K562 (cell line): ENCODE measurements around the gene LYPLA2. TPM values are rescaled to one million over a fixed set of nuclear protein-coding genes. Genes with fewer than 3 reads are reported as not detected.
A peak's percentile ranks its signal among the peaks of the same experiment; 100 is the strongest.

ENCODE experiments used
- CBX8 ChIP-seq: fragments of 200-600 bp; sonication (generic); IDR thresholded peaks from 2 replicates; pipeline ENCODE4 v1.6.1; 2012; ENCODE audit warnings: borderline replicate concordance, mixed run types, low read depth, mild to moderate bottlenecking, moderate library complexity, mixed read lengths, low read length, control low read depth, inconsistent platforms; ENCODE audit not compliant: poor library complexity, severe bottlenecking; ENCODE audit errors: extremely low read depth
- KDM2B ChIP-seq: fragments of 250-450 bp; sonication (Bioruptor Pico); IDR thresholded peaks from 2 replicates; pipeline ENCODE4 v1.8.0; 2021; ENCODE audit warnings: mild to moderate bottlenecking, moderate library complexity
- MTA3 ChIP-seq: fragments of 450-650 bp; formaldehyde crosslinking; IDR thresholded peaks from 2 replicates; pipeline ENCODE4 v1.6.1; 2017; ENCODE audit warnings: mild to moderate bottlenecking, borderline replicate concordance
- NFATC3 ChIP-seq: fragments of 450-650 bp; IDR thresholded peaks from 2 replicates; pipeline ENCODE4 v1.6.1; 2017; ENCODE audit warnings: mild to moderate bottlenecking
- PML ChIP-seq: IDR thresholded peaks from 2 replicates; pipeline ENCODE4 v1.6.1; 2012; ENCODE audit warnings: low read length, inconsistent platforms
- RBM22 ChIP-seq: fragments of 200-400 bp; formaldehyde crosslinking; IDR thresholded peaks from 2 replicates; pipeline ENCODE4 v1.6.1; 2018; ENCODE audit warnings: low read length, low read depth; ENCODE audit not compliant: poor library complexity, severe bottlenecking
- SMARCA4 ChIP-seq: fragments of 450-650 bp; IDR thresholded peaks from 2 replicates; pipeline ENCODE4 v1.6.1; 2016
- SMARCB1 ChIP-seq: IDR thresholded peaks from 2 replicates; pipeline ENCODE4 v1.6.1; 2011; ENCODE audit warnings: improper control_type of control experiment, low read depth; ENCODE audit not compliant: insufficient read length
- ZKSCAN3 ChIP-seq: fragments of 250-450 bp; sonication (Bioruptor Pico); IDR thresholded peaks from 2 replicates; pipeline ENCODE4 v1.4.0; 2020
- ZNF282 ChIP-seq: sonication (generic); formaldehyde crosslinking; IDR thresholded peaks from 2 replicates; pipeline ENCODE4 v1.8.1; 2023; ENCODE audit warnings: missing genetic modification reagents
- ZNF764 ChIP-seq: fragments of 250-450 bp; sonication (Bioruptor Pico); IDR thresholded peaks from 2 replicates; pipeline ENCODE4 v1.4.0; 2020; ENCODE audit warnings: low read depth, mild to moderate bottlenecking, moderate library complexity
- polyA plus RNA-seq, 8 experiments: library from polyadenylated mRNA; depleted of rRNA in 4 of 8; stranded (reverse) in 5 of 8; unstranded in 3 of 8; fragments of >200 nt; fragmentation: Nextera tagmentation in 2 of 8; fragmentation: Illumina TruSeq in 1 of 8; extraction: Ambion mirVana in 2 of 8; extraction: Trizol in 1 of 8; gene quantifications; 2 replicates each; pipeline versions ENCODE4 v1.2.1 to v1.2.3, GENCODE V29; 2011 to 2014; ENCODE audit warnings: inconsistent platforms in 1 of 8, missing spikeins in 1 of 8
- total RNA-seq, 7 experiments: library from RNA; depleted of rRNA in 6 of 7; stranded (reverse); fragments of >200 nt in 6 of 7; fragmentation: Illumina TruSeq in 2 of 7; extraction: Trizol in 2 of 7; gene quantifications; 2 replicates each; pipeline versions ENCODE4 v1.2.1 to v1.2.3, GENCODE V29; 2011 to 2021; ENCODE audit warnings: low replicate concordance in 1 of 7
- TF ChIP-seq, protein P1 (sequence below): fragments of 450-650 bp; IDR thresholded peaks from 2 replicates; pipeline ENCODE4 v1.6.1; 2016; ENCODE audit warnings: mild to moderate bottlenecking, moderate library complexity
- TF ChIP-seq, protein P2 (sequence below): fragments of 250-450 bp; sonication (Bioruptor Pico); IDR thresholded peaks from 2 replicates; pipeline ENCODE4 v1.6.1; 2021; ENCODE audit warnings: mild to moderate bottlenecking
- TF ChIP-seq, protein P3 (sequence below): fragments of 450-650 bp; conservative IDR thresholded peaks from 2 replicates; pipeline ENCODE4 v1.6.1; 2016; ENCODE audit warnings: missing genetic modification characterization, low read depth, mild to moderate bottlenecking, missing compliant biosample characterization, moderate library complexity
- TF ChIP-seq, protein P4 (sequence below): fragments of 250-450 bp; sonication (Bioruptor Pico); IDR thresholded peaks from 2 replicates; pipeline ENCODE4 v1.8.0; 2022; ENCODE audit warnings: moderate library complexity, mild to moderate bottlenecking, inconsistent platforms

The LYPLA2 gene
- total and polyA plus RNA-seq, 9 of the 15 experiments (the other 6 are each of a cell fraction or from before 2014, with no cell fraction given) = 3.9 to 128 (median 60.1) TPM

DNA sequence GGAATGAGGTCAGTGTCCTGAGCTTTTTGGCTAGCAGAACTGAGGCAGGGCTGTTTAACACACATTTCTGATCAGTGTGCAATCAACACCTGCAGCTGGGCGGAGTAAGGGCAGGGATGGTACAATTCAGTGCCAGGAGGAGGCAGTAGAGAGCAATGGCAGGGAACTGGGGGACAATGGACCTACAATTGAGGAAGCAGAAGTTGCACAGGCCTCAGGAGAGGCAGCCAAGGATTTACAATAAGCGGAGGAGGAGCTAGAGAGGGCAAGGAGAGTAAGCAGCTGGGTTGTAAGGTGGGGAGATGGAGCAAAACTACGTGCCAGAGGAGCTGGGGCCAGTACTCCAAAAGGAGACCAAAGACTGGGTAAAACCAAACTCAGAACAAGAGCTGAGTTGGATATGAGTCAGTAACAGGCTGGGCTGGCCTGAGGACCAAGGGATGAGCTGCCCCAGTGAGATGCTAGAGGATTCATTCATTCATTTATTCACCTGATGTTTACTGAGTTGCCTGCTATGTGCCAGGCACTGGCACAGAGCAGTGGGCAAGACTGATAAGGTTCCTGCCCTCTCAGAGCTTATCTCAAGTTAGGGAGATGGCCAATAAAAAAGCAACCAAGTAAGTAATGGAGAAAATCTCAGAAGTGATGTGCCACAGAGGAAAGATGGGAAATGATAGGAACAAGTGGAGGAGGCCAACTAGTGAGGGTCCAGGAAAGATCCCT, 20.0 kb downstream of the LYPLA2 start (continued):
- TF ChIP-seq, protein P1, sequence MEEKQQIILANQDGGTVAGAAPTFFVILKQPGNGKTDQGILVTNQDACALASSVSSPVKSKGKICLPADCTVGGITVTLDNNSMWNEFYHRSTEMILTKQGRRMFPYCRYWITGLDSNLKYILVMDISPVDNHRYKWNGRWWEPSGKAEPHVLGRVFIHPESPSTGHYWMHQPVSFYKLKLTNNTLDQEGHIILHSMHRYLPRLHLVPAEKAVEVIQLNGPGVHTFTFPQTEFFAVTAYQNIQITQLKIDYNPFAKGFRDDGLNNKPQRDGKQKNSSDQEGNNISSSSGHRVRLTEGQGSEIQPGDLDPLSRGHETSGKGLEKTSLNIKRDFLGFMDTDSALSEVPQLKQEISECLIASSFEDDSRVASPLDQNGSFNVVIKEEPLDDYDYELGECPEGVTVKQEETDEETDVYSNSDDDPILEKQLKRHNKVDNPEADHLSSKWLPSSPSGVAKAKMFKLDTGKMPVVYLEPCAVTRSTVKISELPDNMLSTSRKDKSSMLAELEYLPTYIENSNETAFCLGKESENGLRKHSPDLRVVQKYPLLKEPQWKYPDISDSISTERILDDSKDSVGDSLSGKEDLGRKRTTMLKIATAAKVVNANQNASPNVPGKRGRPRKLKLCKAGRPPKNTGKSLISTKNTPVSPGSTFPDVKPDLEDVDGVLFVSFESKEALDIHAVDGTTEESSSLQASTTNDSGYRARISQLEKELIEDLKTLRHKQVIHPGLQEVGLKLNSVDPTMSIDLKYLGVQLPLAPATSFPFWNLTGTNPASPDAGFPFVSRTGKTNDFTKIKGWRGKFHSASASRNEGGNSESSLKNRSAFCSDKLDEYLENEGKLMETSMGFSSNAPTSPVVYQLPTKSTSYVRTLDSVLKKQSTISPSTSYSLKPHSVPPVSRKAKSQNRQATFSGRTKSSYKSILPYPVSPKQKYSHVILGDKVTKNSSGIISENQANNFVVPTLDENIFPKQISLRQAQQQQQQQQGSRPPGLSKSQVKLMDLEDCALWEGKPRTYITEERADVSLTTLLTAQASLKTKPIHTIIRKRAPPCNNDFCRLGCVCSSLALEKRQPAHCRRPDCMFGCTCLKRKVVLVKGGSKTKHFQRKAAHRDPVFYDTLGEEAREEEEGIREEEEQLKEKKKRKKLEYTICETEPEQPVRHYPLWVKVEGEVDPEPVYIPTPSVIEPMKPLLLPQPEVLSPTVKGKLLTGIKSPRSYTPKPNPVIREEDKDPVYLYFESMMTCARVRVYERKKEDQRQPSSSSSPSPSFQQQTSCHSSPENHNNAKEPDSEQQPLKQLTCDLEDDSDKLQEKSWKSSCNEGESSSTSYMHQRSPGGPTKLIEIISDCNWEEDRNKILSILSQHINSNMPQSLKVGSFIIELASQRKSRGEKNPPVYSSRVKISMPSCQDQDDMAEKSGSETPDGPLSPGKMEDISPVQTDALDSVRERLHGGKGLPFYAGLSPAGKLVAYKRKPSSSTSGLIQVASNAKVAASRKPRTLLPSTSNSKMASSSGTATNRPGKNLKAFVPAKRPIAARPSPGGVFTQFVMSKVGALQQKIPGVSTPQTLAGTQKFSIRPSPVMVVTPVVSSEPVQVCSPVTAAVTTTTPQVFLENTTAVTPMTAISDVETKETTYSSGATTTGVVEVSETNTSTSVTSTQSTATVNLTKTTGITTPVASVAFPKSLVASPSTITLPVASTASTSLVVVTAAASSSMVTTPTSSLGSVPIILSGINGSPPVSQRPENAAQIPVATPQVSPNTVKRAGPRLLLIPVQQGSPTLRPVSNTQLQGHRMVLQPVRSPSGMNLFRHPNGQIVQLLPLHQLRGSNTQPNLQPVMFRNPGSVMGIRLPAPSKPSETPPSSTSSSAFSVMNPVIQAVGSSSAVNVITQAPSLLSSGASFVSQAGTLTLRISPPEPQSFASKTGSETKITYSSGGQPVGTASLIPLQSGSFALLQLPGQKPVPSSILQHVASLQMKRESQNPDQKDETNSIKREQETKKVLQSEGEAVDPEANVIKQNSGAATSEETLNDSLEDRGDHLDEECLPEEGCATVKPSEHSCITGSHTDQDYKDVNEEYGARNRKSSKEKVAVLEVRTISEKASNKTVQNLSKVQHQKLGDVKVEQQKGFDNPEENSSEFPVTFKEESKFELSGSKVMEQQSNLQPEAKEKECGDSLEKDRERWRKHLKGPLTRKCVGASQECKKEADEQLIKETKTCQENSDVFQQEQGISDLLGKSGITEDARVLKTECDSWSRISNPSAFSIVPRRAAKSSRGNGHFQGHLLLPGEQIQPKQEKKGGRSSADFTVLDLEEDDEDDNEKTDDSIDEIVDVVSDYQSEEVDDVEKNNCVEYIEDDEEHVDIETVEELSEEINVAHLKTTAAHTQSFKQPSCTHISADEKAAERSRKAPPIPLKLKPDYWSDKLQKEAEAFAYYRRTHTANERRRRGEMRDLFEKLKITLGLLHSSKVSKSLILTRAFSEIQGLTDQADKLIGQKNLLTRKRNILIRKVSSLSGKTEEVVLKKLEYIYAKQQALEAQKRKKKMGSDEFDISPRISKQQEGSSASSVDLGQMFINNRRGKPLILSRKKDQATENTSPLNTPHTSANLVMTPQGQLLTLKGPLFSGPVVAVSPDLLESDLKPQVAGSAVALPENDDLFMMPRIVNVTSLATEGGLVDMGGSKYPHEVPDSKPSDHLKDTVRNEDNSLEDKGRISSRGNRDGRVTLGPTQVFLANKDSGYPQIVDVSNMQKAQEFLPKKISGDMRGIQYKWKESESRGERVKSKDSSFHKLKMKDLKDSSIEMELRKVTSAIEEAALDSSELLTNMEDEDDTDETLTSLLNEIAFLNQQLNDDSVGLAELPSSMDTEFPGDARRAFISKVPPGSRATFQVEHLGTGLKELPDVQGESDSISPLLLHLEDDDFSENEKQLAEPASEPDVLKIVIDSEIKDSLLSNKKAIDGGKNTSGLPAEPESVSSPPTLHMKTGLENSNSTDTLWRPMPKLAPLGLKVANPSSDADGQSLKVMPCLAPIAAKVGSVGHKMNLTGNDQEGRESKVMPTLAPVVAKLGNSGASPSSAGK = no peak
- no peak for TF ChIP-seq PML
- TF ChIP-seq ZKSCAN3 (CRISPR knock-in tag) = no peak
- no peak for TF ChIP-seq RBM22
- peak; percentile 78 for TF ChIP-seq ZNF764 (CRISPR knock-in tag)
- no peak for TF ChIP-seq NFATC3
- TF ChIP-seq, protein P2, sequence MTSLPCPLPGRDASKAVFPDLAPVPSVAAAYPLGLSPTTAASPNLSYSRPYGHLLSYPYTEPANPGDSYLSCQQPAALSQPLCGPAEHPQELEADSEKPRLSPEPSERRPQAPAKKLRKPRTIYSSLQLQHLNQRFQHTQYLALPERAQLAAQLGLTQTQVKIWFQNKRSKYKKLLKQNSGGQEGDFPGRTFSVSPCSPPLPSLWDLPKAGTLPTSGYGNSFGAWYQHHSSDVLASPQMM (CRISPR knock-in tag) = no peak
- TF ChIP-seq SMARCA4 = peak; percentile 70
- TF ChIP-seq, protein P3, sequence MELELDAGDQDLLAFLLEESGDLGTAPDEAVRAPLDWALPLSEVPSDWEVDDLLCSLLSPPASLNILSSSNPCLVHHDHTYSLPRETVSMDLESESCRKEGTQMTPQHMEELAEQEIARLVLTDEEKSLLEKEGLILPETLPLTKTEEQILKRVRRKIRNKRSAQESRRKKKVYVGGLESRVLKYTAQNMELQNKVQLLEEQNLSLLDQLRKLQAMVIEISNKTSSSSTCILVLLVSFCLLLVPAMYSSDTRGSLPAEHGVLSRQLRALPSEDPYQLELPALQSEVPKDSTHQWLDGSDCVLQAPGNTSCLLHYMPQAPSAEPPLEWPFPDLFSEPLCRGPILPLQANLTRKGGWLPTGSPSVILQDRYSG (tag) = no peak
- TF ChIP-seq MTA3 = no peak
- TF ChIP-seq KDM2B = no peak
- TF ChIP-seq CBX8 = no peak
- no peak for TF ChIP-seq ZNF282 (CRISPR knock-in tag)
- TF ChIP-seq, protein P4, sequence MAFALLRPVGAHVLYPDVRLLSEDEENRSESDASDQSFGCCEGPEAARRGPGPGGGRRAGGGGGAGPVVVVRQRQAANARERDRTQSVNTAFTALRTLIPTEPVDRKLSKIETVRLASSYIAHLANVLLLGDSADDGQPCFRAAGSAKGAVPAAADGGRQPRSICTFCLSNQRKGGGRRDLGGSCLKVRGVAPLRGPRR (CRISPR knock-in tag) = no peak
- no peak for TF ChIP-seq SMARCB1
